Transverse colon (tissue), 4 donors: ENCODE results near the gene PRKCZ. TPM values are rescaled to one million over a fixed set of nuclear protein-coding genes. Genes with fewer than 3 reads are reported as not detected.

Source experiments
- DNase-seq: peaks from one replicate; pipeline ENCODE4 v3.0.0-alpha.2; 2019
- H3K27ac ChIP-seq, 4 donors: fragments of 200-600 bp; sonication (generic); 2 replicates each; pipeline ENCODE4 v1.5.1; 2016 to 2018; ENCODE audit warnings: inconsistent platforms in 4 of 4
- H3K27me3 ChIP-seq: fragments of 200-600 bp; sonication (generic); 2 replicates; pipeline ENCODE4 v1.5.1; 2017; ENCODE audit warnings: inconsistent platforms
- H3K36me3 ChIP-seq, 4 donors: fragments of 200-600 bp; sonication (generic); 2 replicates each; pipeline ENCODE4 v1.5.1; 2017 to 2019; ENCODE audit warnings: inconsistent platforms in 4 of 4
- H3K4me1 ChIP-seq, 4 donors: fragments of 200-600 bp; sonication (generic); 2 replicates each; pipeline ENCODE4 v1.5.1; 2017 to 2020; ENCODE audit warnings: inconsistent platforms in 4 of 4
- H3K4me3 ChIP-seq, 4 donors: fragments of 200-600 bp; sonication (generic); 1 replicate in 1 of 4; 2 replicates in 3 of 4; pipeline versions ENCODE4 v1.5.1 to v1.6.1; 2017 to 2019; ENCODE audit warnings: inconsistent platforms in 4 of 4
- H3K9me3 ChIP-seq, 2 donors: fragments of 200-600 bp; sonication (generic); 2 replicates each; pipeline ENCODE4 v1.5.1; 2017 to 2019; ENCODE audit warnings: inconsistent platforms in 2 of 2
- EP300 ChIP-seq: sonication (generic); formaldehyde crosslinking; IDR thresholded peaks from one replicate; pipeline ENCODE4 v1.6.1; 2017; ENCODE audit warnings: antibody characterized with exemption, low read depth
- POLR2A ChIP-seq: fragments of 450-650 bp; IDR thresholded peaks from one replicate; pipeline ENCODE4 v1.6.1; 2016; ENCODE audit warnings: antibody characterized with exemption, mild to moderate bottlenecking, moderate library complexity
- POLR2AphosphoS5 ChIP-seq, 3 donors: sonication (generic); formaldehyde crosslinking; IDR thresholded peaks; one replicate each; pipeline ENCODE4 v1.6.1; 2016; ENCODE audit warnings: antibody characterized with exemption in 3 of 3
- WGBS, 2 donors: methylation state at CpG; one replicate each; pipeline ENCODE4 v1.1.5; 2018; ENCODE audit warnings: low coverage in 1 of 2; 5-methylcytosine and 5-hydroxymethylcytosine counted together
- in situ Hi-C, 4 donors: fragments of 200-750 bp; cut with MboI; loops; one replicate each; pipeline versions ENCODE4 v1.15.0 to v1.15.1; 2017; ENCODE audit warnings: low sequenced_read_pairs in 3 of 4, low pct_ligation_motif_present in 1 of 4, low pct_unique_long_range_greater_than_20kb in 1 of 4
- intact Hi-C: fragments of 100-400 bp; cut with DNase I; formaldehyde crosslinking; loops from one replicate; pipeline ENCODE4 v1.15.1; 2023; ENCODE audit warnings: low total_unique reads
- total RNA-seq, 4 donors: library from RNA; depleted of rRNA; stranded (reverse); fragments of >200 nt; gene quantifications; one replicate each; pipeline ENCODE4 v1.1.0, GENCODE V29; 2016
- TF ChIP-seq, protein P1 (sequence below), 5 experiments: fragments of 200-600 bp in 3 of 5; fragments of 450-650 bp in 2 of 5; sonication (generic) in 3 of 5; IDR thresholded peaks; 1 replicate in 2 of 5; 2 replicates in 3 of 5; pipeline ENCODE4 v1.5.1; 2016 to 2017; ENCODE audit warnings: antibody characterized with exemption in 5 of 5, inconsistent platforms in 3 of 5, mild to moderate bottlenecking in 2 of 5, moderate library complexity in 1 of 5

Gene PRKCZ
- total RNA-seq, 4 donors from 2014 or later: 48.6 to 96.7 (median 54.4) TPM

DNA sequence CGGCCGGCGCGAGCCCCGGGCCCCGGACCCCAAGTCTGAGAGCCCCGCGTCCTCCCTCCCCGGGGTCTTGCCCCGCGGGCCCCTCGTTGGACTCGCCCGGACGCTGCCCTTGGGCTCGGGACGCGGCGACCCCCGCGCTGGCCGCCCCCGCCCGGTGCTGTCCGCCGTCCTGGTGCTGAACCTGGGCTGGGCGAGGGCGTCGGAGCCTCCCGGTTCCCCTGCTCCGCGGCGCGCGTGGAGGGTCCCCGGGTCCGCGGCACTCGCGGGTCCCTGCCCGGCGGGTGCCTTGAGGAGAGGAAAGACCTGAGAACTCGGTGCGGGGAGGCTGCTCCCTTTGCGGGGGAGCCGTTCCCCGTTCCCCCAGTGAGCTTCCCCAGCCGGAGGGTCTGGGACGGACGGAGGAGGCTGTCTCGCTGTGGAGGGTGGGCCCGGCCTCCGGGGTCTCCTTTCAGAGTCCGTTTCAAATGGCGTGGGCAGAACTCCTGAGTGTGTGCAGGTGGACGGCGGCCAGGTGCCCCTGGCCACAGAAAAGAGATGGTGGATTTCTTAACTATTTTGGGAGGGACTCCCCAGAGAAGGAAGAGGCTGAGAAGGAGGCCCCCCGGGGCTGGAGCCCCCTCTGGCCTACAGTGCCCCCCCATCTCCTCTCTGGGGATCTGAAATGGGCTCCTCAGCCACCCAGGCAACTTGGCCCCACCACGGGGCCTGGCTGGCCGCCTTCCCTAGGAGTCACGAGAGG lies 30.5 kb upstream of the PRKCZ start:
- no peaks in the 10 kb centered on the region for H3K36me3 ChIP-seq
- intact Hi-C loops (loop anchor here (10.0 kb wide), 1 partner anchor 65 kb away; no protein-coding TSS in a partner anchor), in situ Hi-C loops (no loop called here)
- peaks cover 0 to 7% (median 4%) of the 10 kb centered on the region in 4 donors for H3K4me1 ChIP-seq
- 19% methylated on average over 39 of the region's 61 CpGs; no CpG with 5 or more reads in 1 of the 2 donors for WGBS, 2 donors
- H3K27me3 ChIP-seq: peaks cover 96% of the 10 kb centered on the region
- peak overlapping the region in 2 of 4 donors; percentile 26 to 32 for H3K4me3 ChIP-seq
- no peak for DNase-seq
- TF ChIP-seq POLR2AphosphoS5 (IDR thresholded peaks at IDR 0.05): no peak
- TF ChIP-seq POLR2A: no peak
- TF ChIP-seq, protein P1, sequence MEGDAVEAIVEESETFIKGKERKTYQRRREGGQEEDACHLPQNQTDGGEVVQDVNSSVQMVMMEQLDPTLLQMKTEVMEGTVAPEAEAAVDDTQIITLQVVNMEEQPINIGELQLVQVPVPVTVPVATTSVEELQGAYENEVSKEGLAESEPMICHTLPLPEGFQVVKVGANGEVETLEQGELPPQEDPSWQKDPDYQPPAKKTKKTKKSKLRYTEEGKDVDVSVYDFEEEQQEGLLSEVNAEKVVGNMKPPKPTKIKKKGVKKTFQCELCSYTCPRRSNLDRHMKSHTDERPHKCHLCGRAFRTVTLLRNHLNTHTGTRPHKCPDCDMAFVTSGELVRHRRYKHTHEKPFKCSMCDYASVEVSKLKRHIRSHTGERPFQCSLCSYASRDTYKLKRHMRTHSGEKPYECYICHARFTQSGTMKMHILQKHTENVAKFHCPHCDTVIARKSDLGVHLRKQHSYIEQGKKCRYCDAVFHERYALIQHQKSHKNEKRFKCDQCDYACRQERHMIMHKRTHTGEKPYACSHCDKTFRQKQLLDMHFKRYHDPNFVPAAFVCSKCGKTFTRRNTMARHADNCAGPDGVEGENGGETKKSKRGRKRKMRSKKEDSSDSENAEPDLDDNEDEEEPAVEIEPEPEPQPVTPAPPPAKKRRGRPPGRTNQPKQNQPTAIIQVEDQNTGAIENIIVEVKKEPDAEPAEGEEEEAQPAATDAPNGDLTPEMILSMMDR (IDR thresholded peaks at IDR 0.05): no peak
- no peak for TF ChIP-seq EP300
- no peaks in the 10 kb centered on the region for H3K9me3 ChIP-seq
- H3K27ac ChIP-seq: no peak overlapping the region

DNA sequence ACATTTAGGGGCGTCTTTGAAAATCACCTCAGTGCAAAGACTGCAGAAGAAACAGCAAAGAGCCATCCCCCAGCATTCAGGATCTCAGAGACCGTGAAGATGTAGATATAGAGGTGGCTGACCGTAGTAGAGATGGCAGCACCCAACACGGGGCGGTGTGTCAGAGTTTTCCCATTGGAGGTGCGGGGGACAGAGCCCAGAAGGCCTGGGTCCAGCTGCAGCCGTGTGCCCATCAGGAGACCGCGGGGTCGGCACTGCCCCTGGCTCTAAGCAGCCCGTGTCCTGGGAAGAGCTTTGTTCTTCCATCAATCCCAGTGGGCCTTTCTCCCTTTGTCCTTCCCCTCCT lies 29.9 kb upstream of the PRKCZ start:
- no peak for TF ChIP-seq POLR2AphosphoS5 (IDR thresholded peaks at IDR 0.05)
- H3K9me3 ChIP-seq: no peaks in the 10 kb centered on the region
- H3K4me3 ChIP-seq: no peak overlapping the region
- DNase-seq: no peak
- in situ Hi-C loops: no loop called here
- H3K36me3 ChIP-seq: no peaks in the 10 kb centered on the region
- 83% methylated on average over 11 of the region's 11 CpGs; no CpG with 5 or more reads in 1 of the 2 donors for WGBS, 2 donors
- H3K27ac ChIP-seq: no peak overlapping the region
- H3K27me3 ChIP-seq: peaks cover 95% of the 10 kb centered on the region
- peaks cover 0 to 7% (median 4%) of the 10 kb centered on the region in 4 donors for H3K4me1 ChIP-seq
- intact Hi-C loops: loop anchor here (10.0 kb wide), 1 partner anchor 65 kb away; no protein-coding TSS in a partner anchor

DNA sequence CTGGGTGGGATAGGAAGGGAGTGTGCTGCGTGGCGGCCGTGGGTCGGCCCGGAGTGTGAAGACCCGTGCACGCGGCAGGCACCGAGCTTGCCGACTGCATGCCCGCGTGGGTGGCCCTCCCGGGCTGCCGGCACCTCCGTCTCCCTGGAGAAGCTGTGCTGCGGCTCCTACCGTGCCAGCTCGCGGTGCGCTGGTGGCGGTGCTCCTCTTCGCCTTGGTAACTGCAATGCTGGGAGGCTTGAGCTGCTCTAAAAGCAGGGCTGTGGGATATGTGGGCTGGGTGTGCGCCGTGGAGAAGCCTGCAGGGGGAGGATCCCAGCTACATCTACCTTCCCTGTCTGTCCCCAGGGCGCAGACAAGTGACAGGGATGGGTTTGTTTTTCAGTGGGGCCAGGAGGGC lies 28.7 kb upstream of the PRKCZ start:
- TF ChIP-seq, protein P1 (IDR thresholded peaks at IDR 0.05): no peak
- TF ChIP-seq EP300: no peak
- TF ChIP-seq POLR2AphosphoS5 (IDR thresholded peaks at IDR 0.05): no peak
- TF ChIP-seq POLR2A: no peak
- DNase-seq: no peak
- 94% methylated on average over 25 of the region's 25 CpGs; no CpG with 5 or more reads in 1 of the 2 donors for WGBS, 2 donors
- Histone ChIP-seq H3K4me3 (no peak overlapping the region), H3K27ac (no peak overlapping the region), H3K4me1 (peaks cover 0 to 7% (median 4%) of the 10 kb centered on the region in 4 donors), H3K36me3 (no peaks in the 10 kb centered on the region), H3K27me3 (peaks cover 82% of the 10 kb centered on the region), H3K9me3 (no peaks in the 10 kb centered on the region)
- intact Hi-C loops: loop anchor here (10.0 kb wide), 1 partner anchor 67 kb away; no protein-coding TSS in a partner anchor
- in situ Hi-C loops: no loop called here

DNA sequence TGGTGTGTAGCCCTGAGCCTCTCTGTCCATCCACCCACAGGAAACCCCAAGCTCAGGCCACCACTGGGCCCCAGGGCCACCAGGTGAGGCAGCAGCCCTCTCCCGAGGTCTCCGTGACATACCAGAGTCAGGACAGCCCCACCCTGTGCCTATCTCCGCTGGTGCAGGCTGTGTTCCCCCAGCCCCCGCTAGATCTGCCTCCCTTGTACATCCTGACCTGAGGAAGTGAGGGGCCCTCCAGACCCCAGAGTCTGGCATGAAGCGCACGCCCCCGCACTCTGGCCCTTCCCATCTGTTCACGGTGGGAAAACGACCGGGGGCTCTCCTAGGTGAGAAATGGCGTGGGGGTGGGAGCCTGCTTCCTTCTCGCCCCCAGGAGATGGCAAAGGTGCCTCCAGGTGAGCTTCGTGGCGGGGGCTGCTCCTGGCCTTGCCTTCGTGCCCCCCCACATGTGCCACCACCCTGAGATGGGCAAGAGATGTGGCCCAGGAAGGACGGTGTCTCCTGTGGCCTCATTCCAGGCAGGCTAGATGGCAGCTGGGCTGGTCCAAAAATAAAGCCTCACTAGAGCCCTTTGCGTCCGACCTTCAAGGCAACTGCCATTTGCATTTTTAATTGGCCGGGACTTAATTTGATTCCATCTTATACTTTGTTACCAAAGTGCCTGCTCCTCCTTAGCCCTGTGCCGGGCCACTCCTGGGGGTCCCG lies 28.0 kb upstream of the PRKCZ start:
- Histone ChIP-seq H3K27ac (no peak overlapping the region), H3K4me3 (no peak overlapping the region), H3K4me1 (peaks cover 0 to 7% (median 4%) of the 10 kb centered on the region in 4 donors), H3K36me3 (no peaks in the 10 kb centered on the region), H3K27me3 (peaks cover 76% of the 10 kb centered on the region), H3K9me3 (no peaks in the 10 kb centered on the region)
- intact Hi-C loops: loop anchor here (10.0 kb wide), 1 partner anchor 67 kb away; no protein-coding TSS in a partner anchor
- in situ Hi-C loops: no loop called here
- WGBS, 2 donors: 66 to 68% methylated on average over 8 to 19 of the region's 21 CpGs
- no peak for DNase-seq
- TF ChIP-seq POLR2AphosphoS5 (IDR thresholded peaks at IDR 0.05) (no peak), EP300 (no peak), POLR2A (no peak)
- TF ChIP-seq, protein P1 (IDR thresholded peaks at IDR 0.05): no peak
